Keratinocyte (primary cell): Measurements from ENCODE around the gene C1orf53.

ENCODE experiments used
- EZH2 ChIP-seq: IDR thresholded peaks from one replicate; pipeline ENCODE4 v1.6.1; 2012; ENCODE audit warnings: inconsistent platforms, mild to moderate bottlenecking, low read length, moderate library complexity
- TF ChIP-seq, protein P1 (sequence below), 3 experiments: IDR thresholded peaks in 1 of 3; conservative IDR thresholded peaks in 1 of 3; optimal IDR thresholded peaks in 1 of 3; 2 replicates in 2 of 3; 3 replicates in 1 of 3; pipeline versions ENCODE3 to v1.5.1; 2011; ENCODE audit warnings: low read length in 3 of 3, mild to moderate bottlenecking in 3 of 3, moderate library complexity in 2 of 3, control low read depth in 1 of 3, inconsistent platforms in 1 of 3; ENCODE audit not compliant: insufficient read depth in 2 of 3; ENCODE audit errors: extremely low read depth in 1 of 3

DNA sequence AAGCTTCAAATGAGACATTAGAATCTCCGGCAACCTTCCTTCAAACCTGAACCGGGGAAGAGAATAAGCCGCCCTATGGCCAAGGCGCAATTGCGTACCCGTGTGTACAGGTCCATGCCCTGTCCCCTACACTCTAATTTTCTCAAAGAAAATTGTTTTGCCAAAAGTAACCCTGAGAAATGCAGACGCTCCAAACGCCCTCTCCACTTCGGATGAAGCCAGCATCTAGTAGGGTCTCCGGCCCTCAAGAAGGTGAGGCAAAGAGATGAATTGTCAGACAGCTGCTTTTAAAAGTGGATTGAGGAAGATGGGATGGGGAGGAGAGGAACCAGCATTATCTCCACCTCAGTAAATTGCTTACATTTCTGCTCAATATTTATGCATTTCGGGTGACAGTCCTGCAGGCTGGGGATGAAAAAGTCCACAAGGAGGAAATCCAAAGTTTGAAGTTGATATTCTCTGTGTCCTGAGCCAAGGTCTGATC lies 14.1 kb downstream of the C1orf53 start:
- TF ChIP-seq, protein P1, sequence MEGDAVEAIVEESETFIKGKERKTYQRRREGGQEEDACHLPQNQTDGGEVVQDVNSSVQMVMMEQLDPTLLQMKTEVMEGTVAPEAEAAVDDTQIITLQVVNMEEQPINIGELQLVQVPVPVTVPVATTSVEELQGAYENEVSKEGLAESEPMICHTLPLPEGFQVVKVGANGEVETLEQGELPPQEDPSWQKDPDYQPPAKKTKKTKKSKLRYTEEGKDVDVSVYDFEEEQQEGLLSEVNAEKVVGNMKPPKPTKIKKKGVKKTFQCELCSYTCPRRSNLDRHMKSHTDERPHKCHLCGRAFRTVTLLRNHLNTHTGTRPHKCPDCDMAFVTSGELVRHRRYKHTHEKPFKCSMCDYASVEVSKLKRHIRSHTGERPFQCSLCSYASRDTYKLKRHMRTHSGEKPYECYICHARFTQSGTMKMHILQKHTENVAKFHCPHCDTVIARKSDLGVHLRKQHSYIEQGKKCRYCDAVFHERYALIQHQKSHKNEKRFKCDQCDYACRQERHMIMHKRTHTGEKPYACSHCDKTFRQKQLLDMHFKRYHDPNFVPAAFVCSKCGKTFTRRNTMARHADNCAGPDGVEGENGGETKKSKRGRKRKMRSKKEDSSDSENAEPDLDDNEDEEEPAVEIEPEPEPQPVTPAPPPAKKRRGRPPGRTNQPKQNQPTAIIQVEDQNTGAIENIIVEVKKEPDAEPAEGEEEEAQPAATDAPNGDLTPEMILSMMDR (optimal IDR thresholded peaks at IDR 0.05 in 1 of 3, IDR thresholded peaks at IDR 0.05 in 1 of 3, conservative IDR thresholded peaks at IDR 0.05 in 1 of 3; ENCODE audit: extremely low read depth in 1 of 3, insufficient read depth in 2 of 3, low read length in 3 of 3): no peak
- peak; percentile 90 for TF ChIP-seq EZH2
